ENCODE results near the gene MAGEA8.
"Not testable (repeated sequence)": the region's sequence is repeated elsewhere in the genome, so short reads cannot be mapped to it uniquely, and the experiment has no call there.

MAGEA8 gene, protein sequence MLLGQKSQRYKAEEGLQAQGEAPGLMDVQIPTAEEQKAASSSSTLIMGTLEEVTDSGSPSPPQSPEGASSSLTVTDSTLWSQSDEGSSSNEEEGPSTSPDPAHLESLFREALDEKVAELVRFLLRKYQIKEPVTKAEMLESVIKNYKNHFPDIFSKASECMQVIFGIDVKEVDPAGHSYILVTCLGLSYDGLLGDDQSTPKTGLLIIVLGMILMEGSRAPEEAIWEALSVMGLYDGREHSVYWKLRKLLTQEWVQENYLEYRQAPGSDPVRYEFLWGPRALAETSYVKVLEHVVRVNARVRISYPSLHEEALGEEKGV

GRCh38 chrX:149881081-149881711 lies at the start of gene MAGEA8:
Gene MAGEA8 (plus strand): TSS chrX:149881183. CDS start chrX:149884273, 3,090 bp downstream.
- DNase-seq (ENCODE audit: low read depth, low spot score) = no peak

GRCh38 chrX:149831473-149831872 lies 49.5 kb upstream of the MAGEA8 start:
- no peak for DNase-seq (ENCODE audit: low read depth, low spot score)

DNA sequence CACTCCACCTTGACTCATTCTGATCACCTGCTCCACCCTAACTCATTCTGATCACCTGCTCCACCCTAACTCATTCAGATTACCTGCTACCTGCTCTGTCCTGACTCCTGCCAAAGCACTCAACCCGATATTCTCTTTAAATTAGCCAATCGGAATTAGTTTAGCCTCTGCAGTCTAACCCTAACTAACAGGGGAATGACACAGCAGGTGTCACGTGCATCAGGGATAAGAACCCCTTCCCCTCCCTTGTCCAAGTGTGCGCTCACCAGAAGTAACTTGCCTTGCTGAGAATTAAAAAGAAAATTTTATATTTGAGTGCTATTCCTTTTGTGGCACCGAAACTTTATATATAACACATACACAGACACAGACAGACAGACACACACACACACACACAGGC lies 44.3 kb upstream of the MAGEA8 start:
- not testable (repeated sequence) for DNase-seq (ENCODE audit: low read depth, low spot score)

- DNase-seq (ENCODE audit: low read depth, low spot score) = no peak
Observed at GRCh38 chrX:149837167-149837566, 43.8 kb upstream of the MAGEA8 start.

DNA sequence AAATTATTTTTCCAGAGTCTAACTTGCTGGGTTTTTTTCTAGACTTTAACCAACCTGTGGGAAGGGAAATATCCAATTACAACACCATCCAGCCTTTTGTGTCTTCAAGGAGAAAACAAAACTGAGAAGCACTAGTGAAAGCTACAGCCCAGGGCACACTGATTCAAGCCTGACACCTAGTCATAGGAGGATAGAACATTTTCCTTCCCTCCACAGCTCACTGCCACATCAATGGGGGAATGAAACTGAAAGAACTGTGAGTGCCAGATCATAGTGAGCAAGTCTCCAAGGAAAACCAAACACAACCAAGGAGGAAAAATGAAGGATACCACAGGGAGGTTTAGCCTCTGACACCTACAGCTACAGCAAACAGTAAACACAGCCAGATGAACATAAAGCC lies 43.3 kb upstream of the MAGEA8 start:
- no peak for DNase-seq (ENCODE audit: low read depth, low spot score)

DNA sequence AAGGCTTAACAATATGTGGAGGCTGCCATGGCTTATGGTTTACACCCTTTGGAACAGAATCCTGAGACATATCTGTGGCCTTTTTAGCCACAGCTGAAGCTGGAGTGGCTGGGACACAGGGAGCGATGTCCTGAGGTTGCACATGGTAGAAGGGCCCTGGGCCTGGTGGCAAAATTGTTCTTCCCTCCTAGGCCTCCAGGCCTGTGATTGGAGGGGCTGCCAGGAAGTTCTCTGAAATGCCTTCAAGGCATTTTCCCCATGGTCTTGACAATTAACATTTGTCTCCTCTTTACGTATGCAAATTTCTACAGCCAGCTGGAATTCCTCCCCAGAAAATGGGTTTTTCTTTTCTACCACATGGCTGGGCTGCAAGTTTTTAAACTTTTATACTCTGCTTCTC lies 39.1 kb upstream of the MAGEA8 start:
- no peak for DNase-seq (ENCODE audit: low read depth, low spot score)

DNA sequence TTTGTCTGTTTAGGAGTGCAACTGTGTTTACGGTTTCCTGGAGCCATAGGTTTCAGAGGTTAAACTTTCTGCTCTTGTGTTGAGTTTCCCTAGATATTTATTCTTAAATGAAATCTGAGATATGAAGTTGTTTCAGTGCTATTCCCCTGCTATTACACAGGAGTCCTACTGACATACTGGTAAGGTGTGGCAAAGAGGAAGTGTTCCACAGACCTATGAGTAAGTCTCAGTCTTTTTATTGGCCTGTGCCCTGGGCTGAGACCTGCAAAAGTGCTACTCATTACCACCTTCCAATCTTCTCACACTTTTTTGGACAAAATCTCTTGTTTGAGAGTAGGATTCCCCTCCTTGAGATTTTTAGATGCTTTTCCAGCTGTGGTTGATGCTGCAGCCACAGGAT lies 35.6 kb upstream of the MAGEA8 start:
- DNase-seq (ENCODE audit: low read depth, low spot score) = no peak

DNA sequence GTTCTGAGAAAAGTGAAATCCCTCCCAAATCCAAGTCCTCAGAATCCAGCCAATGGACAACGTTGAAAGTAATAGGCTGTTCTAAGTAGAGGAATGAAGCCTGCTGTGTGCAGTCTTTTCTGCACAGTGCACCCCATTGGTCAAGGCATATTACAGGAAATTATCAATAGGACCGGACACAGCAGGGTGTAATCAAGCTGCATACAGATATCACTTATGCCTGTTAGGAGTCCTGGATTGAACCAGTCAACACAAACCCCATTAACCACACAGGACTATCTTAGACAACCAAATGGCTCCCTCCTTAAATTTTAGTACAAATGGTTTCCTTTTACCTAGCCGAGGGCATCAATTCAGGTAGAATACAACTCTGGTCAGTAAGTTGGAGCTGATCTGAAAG lies 34.2 kb upstream of the MAGEA8 start:
- DNase-seq (ENCODE audit: low read depth, low spot score) = no peak

GRCh38 chrX:149848855-149849254 lies 32.1 kb upstream of the MAGEA8 start:
- DNase-seq (ENCODE audit: low read depth, low spot score) = no peak

GRCh38 chrX:149849787-149850186 lies 31.2 kb upstream of the MAGEA8 start:
- no peak for DNase-seq (ENCODE audit: low read depth, low spot score)

- DNase-seq (ENCODE audit: low read depth, low spot score) = no peak
Observed at GRCh38 chrX:149851864-149852263, 29.1 kb upstream of the MAGEA8 start.

DNA sequence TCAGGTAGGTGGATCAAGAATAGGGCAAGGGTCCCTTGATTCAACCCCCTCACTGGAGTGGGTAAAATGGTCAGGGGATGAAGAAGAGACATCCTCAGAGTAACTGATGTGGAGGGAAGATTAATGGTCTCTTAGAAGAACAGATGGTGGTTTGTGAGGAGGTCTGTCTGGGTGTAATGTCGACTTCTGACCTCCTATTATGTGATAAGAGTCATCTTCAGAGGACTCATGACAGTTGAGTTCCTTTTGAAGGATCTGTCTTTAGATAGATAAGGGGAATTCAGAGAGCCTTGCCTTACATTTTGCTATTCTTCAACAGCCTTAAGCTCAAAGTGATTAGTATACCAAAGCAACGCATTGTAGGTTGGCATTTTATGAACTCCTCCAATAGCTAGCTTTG lies 27.1 kb upstream of the MAGEA8 start:
- DNase-seq (ENCODE audit: low read depth, low spot score) = no peak

- DNase-seq (ENCODE audit: low read depth, low spot score) = no peak
Observed at GRCh38 chrX:149858592-149858991, 22.4 kb upstream of the MAGEA8 start.

DNA sequence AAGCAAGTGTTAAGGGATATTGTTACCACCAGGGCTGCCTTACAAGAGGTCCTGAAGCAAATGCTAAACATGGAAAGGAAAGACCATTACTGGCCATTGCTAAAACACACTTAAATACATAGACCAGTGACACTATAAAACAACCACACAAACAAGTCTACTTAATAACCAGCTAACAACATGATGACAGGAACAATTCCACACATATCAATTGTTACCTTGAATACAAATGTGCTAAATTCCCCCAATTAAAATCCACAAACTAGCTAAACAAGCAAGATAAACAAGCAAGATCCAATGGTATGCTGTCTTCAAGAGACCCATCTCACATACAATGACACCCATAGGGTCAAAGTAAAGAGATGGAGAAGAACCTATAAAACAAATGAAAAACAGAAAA lies 20.5 kb upstream of the MAGEA8 start:
- DNase-seq (ENCODE audit: low read depth, low spot score) = no peak

- DNase-seq (ENCODE audit: low read depth, low spot score) = no peak
Observed at GRCh38 chrX:149865390-149865789, 15.6 kb upstream of the MAGEA8 start.

DNA sequence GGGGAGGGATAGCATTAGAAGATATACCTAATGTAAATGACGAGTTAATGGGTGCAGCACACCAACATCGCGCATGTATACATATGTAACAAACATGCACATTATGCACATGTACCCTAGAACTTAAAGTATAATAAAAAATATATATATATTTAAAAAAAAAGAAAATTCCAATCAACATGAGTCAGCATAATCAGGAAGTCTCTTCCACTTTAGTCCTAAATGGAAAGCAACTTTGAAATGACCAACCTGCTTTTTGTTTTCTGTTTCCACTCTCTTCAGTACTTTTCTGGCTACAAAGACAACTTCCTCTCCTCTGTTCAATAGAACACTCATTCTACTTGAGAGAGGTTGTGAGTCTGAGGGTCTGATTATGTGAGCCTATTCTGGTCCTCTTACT lies 13.5 kb upstream of the MAGEA8 start:
- no peak for DNase-seq (ENCODE audit: low read depth, low spot score)

DNA sequence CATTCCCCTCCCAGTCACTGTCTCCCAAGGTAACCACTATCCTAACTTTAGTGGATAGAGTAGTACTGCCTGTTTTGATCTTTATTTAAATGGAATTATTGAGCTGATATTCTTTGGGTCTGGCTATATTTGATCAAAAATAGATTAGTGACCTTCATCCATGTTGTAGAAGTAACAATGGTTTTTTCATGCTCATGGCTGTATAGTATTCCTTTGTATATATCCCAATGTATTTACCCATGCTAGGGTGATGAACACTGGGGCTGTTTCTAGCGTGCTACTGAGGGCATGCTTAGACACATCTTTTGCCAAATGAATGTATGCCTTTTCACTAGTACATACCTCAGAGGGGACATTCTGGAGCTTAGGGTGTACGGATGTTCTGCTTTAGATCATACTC lies 10.1 kb upstream of the MAGEA8 start:
- no peak for DNase-seq (ENCODE audit: low read depth, low spot score)

DNA sequence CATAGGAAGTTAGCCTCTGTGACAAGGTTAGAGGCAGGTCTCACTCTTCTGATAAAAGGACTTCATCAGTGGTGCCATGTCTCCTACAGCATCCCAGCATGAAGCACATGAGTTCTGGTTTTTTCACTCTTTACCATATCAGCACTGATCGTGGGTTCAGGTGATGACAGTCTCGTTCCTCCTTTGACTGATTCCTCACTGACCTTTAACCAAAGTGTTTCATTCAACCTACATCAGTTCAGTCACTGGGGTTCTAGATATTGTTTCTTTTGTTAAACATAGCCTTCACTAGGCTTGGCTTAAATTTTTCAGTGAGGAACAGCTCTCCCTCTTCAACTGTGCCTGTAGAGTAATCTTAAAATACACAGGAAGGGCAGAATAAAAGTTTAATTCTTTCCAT lies 9.6 kb upstream of the MAGEA8 start:
- DNase-seq (ENCODE audit: low read depth, low spot score) = no peak

- no peak for DNase-seq (ENCODE audit: low read depth, low spot score)
Observed at GRCh38 chrX:149871940-149872339, 9.0 kb upstream of the MAGEA8 start.

DNA sequence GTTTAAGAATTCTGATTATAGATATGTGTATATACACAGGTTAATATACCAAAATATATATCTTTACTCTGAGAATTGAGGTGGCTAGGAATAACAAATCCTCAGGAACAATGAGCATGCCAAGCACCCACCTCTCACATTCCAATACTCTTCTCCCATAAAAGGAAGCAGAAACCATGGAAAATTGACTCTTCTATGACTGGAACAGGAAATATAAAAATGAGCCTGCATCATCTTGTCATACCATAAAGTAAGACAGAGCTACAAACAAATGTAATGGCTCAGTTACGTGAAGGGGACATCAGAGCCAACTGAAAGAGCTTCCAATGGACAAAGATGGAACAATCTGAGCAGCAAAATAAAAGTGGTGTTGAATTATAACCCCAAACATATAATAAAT lies 3.8 kb upstream of the MAGEA8 start:
- no peak for DNase-seq (ENCODE audit: low read depth, low spot score)

DNA sequence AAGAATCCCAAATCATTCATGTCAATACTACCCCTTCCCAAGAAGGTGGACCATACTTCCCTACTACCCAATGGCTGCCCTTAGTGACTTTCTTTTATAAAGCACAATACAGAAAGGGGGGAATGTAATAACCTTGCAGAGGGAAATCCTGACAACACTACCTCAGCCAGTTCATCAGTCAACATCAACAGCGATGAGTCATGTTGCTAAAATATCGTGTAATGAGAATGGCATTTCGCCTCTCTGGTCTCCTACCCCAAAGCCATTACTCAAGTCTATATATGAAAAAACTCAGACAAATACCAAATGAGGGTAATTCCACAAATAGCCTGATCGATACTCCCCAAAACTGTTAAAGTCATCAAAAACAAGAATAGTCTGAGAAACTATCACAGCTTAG lies 3.3 kb upstream of the MAGEA8 start:
- DNase-seq (ENCODE audit: low read depth, low spot score) = no peak

GRCh38 chrX:149890828-149891227 lies 9.8 kb downstream of the MAGEA8 start:
- not testable (repeated sequence) for DNase-seq (ENCODE audit: low read depth, low spot score)

- DNase-seq (ENCODE audit: low read depth, low spot score) = no peak
Observed at GRCh38 chrX:149898554-149898953, 17.6 kb downstream of the MAGEA8 start.
